H9 (cell line): Measurements from ENCODE around the gene METRNL. TPM values are rescaled to one million over a fixed set of nuclear protein-coding genes. Genes with fewer than 3 reads are reported as not detected.

Source experiments
- DNase-seq: peaks from one replicate; pipeline ENCODE4 v3.0.0-alpha.2; 2017
- H2AFZ ChIP-seq: one replicate; pipeline ENCODE4 v1.6.1; 2013; ENCODE audit warnings: mild to moderate bottlenecking, low read length, control low read depth, moderate library complexity
- H2AK5ac ChIP-seq: 2 replicates; pipeline ENCODE4 v1.6.1; 2013; ENCODE audit warnings: low read length, control low read depth, mixed read lengths; ENCODE audit not compliant: insufficient read length
- H2BK120ac ChIP-seq: one replicate; pipeline ENCODE4 v1.6.1; 2013; ENCODE audit warnings: low read depth, mild to moderate bottlenecking, low read length, control low read depth, inconsistent platforms; ENCODE audit not compliant: poor library complexity, severe bottlenecking
- H2BK12ac ChIP-seq: 2 replicates; pipeline ENCODE4 v1.6.1; 2013; ENCODE audit warnings: low read length, control low read depth, mixed read lengths, low read depth; ENCODE audit not compliant: insufficient read length
- H2BK15ac ChIP-seq: 2 replicates; pipeline ENCODE4 v1.6.1; 2013; ENCODE audit warnings: low read depth, low read length, control low read depth
- H2BK20ac ChIP-seq: one replicate; pipeline ENCODE4 v1.6.1; 2013; ENCODE audit warnings: low read depth, mild to moderate bottlenecking, low read length, control low read depth, inconsistent platforms; ENCODE audit not compliant: poor library complexity, severe bottlenecking
- H2BK5ac ChIP-seq: 2 replicates; pipeline ENCODE4 v1.6.1; 2013; ENCODE audit warnings: low read length, control low read depth, mixed read lengths; ENCODE audit not compliant: insufficient read length
- H3K14ac ChIP-seq: 2 replicates; pipeline ENCODE4 v1.6.1; 2013; ENCODE audit warnings: low read length, control low read depth; ENCODE audit not compliant: insufficient read depth
- H3K18ac ChIP-seq: 2 replicates; pipeline ENCODE4 v1.6.1; 2013; ENCODE audit warnings: low read depth, mild to moderate bottlenecking, mixed read lengths, low read length, control low read depth; ENCODE audit not compliant: insufficient read length
- H3K23ac ChIP-seq: 2 replicates; pipeline ENCODE4 v1.6.1; 2013; ENCODE audit warnings: low read length, control low read depth, mixed read lengths, low read depth; ENCODE audit not compliant: insufficient read length
- H3K23me2 ChIP-seq: 2 replicates; pipeline ENCODE4 v1.6.1; 2013; ENCODE audit warnings: low read depth, mild to moderate bottlenecking, mixed read lengths, low read length, control low read depth; ENCODE audit not compliant: insufficient read length, poor library complexity, severe bottlenecking
- H3K27ac ChIP-seq: 2 replicates; pipeline ENCODE4 v1.5.1; 2013; ENCODE audit warnings: low read length, control low read depth, mixed read lengths, low read depth; ENCODE audit not compliant: insufficient read length
- H3K27me3 ChIP-seq: 2 replicates; pipeline ENCODE4 v1.6.1; 2013; ENCODE audit warnings: low read length, control low read depth, inconsistent platforms; ENCODE audit not compliant: insufficient read depth
- H3K4ac ChIP-seq: 2 replicates; pipeline ENCODE4 v1.6.1; 2013; ENCODE audit warnings: low read depth, mild to moderate bottlenecking, control low read depth, inconsistent platforms, low read length, moderate library complexity
- H3K4me1 ChIP-seq: 2 replicates; pipeline ENCODE4 v1.6.1; 2013; ENCODE audit warnings: low read length, control low read depth, inconsistent platforms; ENCODE audit not compliant: insufficient read depth
- H3K4me2 ChIP-seq: 2 replicates; pipeline ENCODE4 v1.6.1; 2013; ENCODE audit warnings: low read length, control low read depth, mixed read lengths; ENCODE audit not compliant: insufficient read length, insufficient read depth
- H3K56ac ChIP-seq: 2 replicates; pipeline ENCODE4 v1.6.1; 2013; ENCODE audit warnings: low read depth, mild to moderate bottlenecking, mixed read lengths, low read length, control low read depth; ENCODE audit not compliant: insufficient read length
- H3K79me1 ChIP-seq: 2 replicates; pipeline ENCODE4 v1.6.1; 2013; ENCODE audit warnings: low read depth, mild to moderate bottlenecking, moderate library complexity, low read length, control low read depth, inconsistent platforms; ENCODE audit not compliant: insufficient read depth, poor library complexity, severe bottlenecking
- H3K79me2 ChIP-seq: 2 replicates; pipeline ENCODE4 v1.6.1; 2013; ENCODE audit warnings: low read length, control low read depth, inconsistent platforms; ENCODE audit not compliant: insufficient read depth
- H3K9ac ChIP-seq: 2 replicates; pipeline ENCODE4 v1.6.1; 2013; ENCODE audit warnings: low read length, control low read depth, mixed read lengths; ENCODE audit not compliant: insufficient read length; ENCODE audit errors: extremely low read depth
- H3K9me3 ChIP-seq: one replicate; pipeline ENCODE4 v1.6.1; 2013; ENCODE audit warnings: low read depth, low read length, inconsistent platforms; ENCODE audit not compliant: control insufficient read depth
- H3T11ph ChIP-seq: one replicate; pipeline ENCODE4 v1.6.1; 2013; ENCODE audit warnings: mild to moderate bottlenecking, low read length, control low read depth, inconsistent platforms
- H4K20me1 ChIP-seq: one replicate; pipeline ENCODE4 v1.6.1; 2013; ENCODE audit not compliant: control insufficient read depth, insufficient read length, insufficient read depth
- H4K5ac ChIP-seq: 2 replicates; pipeline ENCODE4 v1.6.1; 2013; ENCODE audit warnings: low read depth, mild to moderate bottlenecking, mixed read lengths, low read length, control low read depth; ENCODE audit not compliant: insufficient read length
- H4K8ac ChIP-seq: replicated peaks from 2 replicates; pipeline ENCODE4 v1.6.1; 2013; ENCODE audit warnings: low read length, control low read depth, mixed read lengths, low read depth; ENCODE audit not compliant: insufficient read length
- H4K91ac ChIP-seq: 2 replicates; pipeline ENCODE4 v1.6.1; 2013; ENCODE audit warnings: low read depth, mild to moderate bottlenecking, moderate library complexity, mixed read lengths, low read length, control low read depth; ENCODE audit not compliant: insufficient read length
- H3K27ac Mint-ChIP-seq, 3 experiments: 2 replicates in 2 of 3; 3 replicates in 1 of 3; pipeline ENCODE4 v1.8.0; 2020 to 2021; ENCODE audit warnings: mixed read lengths in 3 of 3, mild to moderate bottlenecking in 1 of 3, moderate library complexity in 1 of 3
- H3K27me3 Mint-ChIP-seq: 2 replicates; pipeline ENCODE4 v1.8.0; 2021; ENCODE audit warnings: low read depth, mild to moderate bottlenecking, moderate library complexity, mixed read lengths
- H3K36me3 Mint-ChIP-seq, 3 experiments: 2 replicates in 2 of 3; 3 replicates in 1 of 3; pipeline ENCODE4 v1.8.0; 2020 to 2021; ENCODE audit warnings: low read depth in 3 of 3, mixed read lengths in 3 of 3; ENCODE audit not compliant: insufficient read depth in 1 of 3
- H3K4me1 Mint-ChIP-seq, 2 experiments: 2 replicates each; pipeline ENCODE4 v1.8.0; 2020; ENCODE audit warnings: mixed read lengths in 2 of 2
- H3K4me3 Mint-ChIP-seq, 2 experiments: 2 replicates in 1 of 2; 3 replicates in 1 of 2; pipeline ENCODE4 v1.8.0; 2020 to 2021; ENCODE audit warnings: mild to moderate bottlenecking in 2 of 2, mixed read lengths in 2 of 2, moderate library complexity in 1 of 2
- H3K9me3 Mint-ChIP-seq, 2 experiments: 2 replicates in 1 of 2; 3 replicates in 1 of 2; pipeline ENCODE4 v1.8.0; 2020; ENCODE audit warnings: mild to moderate bottlenecking in 2 of 2, mixed read lengths in 2 of 2, moderate library complexity in 1 of 2
- CTCF ChIP-seq: fragments of 200-600 bp; sonication (generic); conservative IDR thresholded peaks from 3 replicates; pipeline ENCODE4 v1.8.0; 2021; ENCODE audit warnings: antibody characterized with exemption, mild to moderate bottlenecking
- WGBS: extraction: QIAGEN DNeasy Blood & Tissue Kit; methylation state at CpG from one replicate; pipeline ENCODE4 v1.1.7; 2013; ENCODE audit warnings: missing lambda C conversion rate, low lambda C conversion rate, mixed read lengths; ENCODE audit not compliant: insufficient read length; ENCODE audit errors: extremely low coverage; 5-methylcytosine and 5-hydroxymethylcytosine counted together
- total RNA-seq: library from RNA; stranded (reverse); gene quantifications from 2 replicates; pipeline ENCODE4 v1.2.1, GENCODE V29; 2021

Gene METRNL
- total RNA-seq, 1 experiment from 2014 or later: 21.4 TPM

DNA sequence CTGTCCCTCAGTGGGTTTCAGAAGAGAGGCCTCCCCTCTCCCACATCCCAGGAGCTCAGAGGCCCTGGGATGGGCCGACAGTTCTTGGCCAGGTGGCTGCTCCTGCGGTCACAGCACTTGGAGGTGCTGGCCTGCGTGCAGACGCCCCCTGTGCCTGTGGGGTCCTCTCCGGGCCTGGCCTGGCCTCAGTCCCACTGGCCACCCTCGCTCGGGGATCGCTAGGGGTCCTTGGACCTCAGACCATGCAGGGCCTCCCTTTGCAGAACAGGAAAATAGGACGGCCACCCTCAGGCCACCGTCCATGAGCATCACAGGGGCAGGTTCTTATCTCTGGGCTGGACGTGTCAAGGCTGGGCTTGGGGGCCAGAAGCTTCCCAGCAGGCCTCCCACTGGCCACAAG, 30.0 kb downstream of the METRNL start:
- TF ChIP-seq CTCF: no peak
- peaks cover 6% of the 10 kb centered on the region; the same call in 1 of the 2 replicates for H3K27me3 Mint-ChIP-seq
- H2AK5ac ChIP-seq: no peak overlapping the region
- no peak overlapping the region for H3K56ac ChIP-seq
- no peak overlapping the region for H4K8ac ChIP-seq
- H4K20me1 ChIP-seq: no peaks in the 10 kb centered on the region
- no peak overlapping the region for H2BK12ac ChIP-seq
- no peak overlapping the region for H3K4me3 Mint-ChIP-seq
- no peak overlapping the region for H4K91ac ChIP-seq
- H3K4ac ChIP-seq: no peak overlapping the region
- no CpG with 5 or more reads among the region's 11 CpGs for WGBS
- H3K14ac ChIP-seq: no peak overlapping the region
- H2BK15ac ChIP-seq: no peak overlapping the region
- H3K9me3 ChIP-seq: no peaks in the 10 kb centered on the region
- no peak overlapping the region for H2BK20ac ChIP-seq
- H3K9ac ChIP-seq: no peak overlapping the region
- no peaks in the 10 kb centered on the region for H3K79me1 ChIP-seq
- H2AFZ ChIP-seq: no peak overlapping the region
- H4K5ac ChIP-seq: no peak overlapping the region
- H2BK5ac ChIP-seq: no peak overlapping the region
- H3K4me1 Mint-ChIP-seq: peaks cover 8 to 13% of the 10 kb centered on the region in 2 experiments; a peak in 3 of 4 replicates
- no peak overlapping the region for H3K18ac ChIP-seq
- H3K27ac Mint-ChIP-seq: peak overlapping the region in 1 of 3 experiments; percentile 87; a peak in 1 of 7 replicates
- H3K9me3 Mint-ChIP-seq: peaks cover 2 to 6% of the 10 kb centered on the region in 2 experiments; a peak in 3 of 5 replicates
- no peaks in the 10 kb centered on the region for H3K27me3 ChIP-seq
- no peak overlapping the region for H2BK120ac ChIP-seq
- no peaks in the 10 kb centered on the region for H3K79me2 ChIP-seq
- no peak overlapping the region for H3K27ac ChIP-seq
- no peak overlapping the region for H3K4me2 ChIP-seq
- no peak for DNase-seq
- no peak overlapping the region for H3K23ac ChIP-seq
- no peak overlapping the region for H3T11ph ChIP-seq
- no peaks in the 10 kb centered on the region for H3K4me1 ChIP-seq
- no peaks in the 10 kb centered on the region; a peak in 2 of 7 replicates for H3K36me3 Mint-ChIP-seq
- H3K23me2 ChIP-seq: no peaks in the 10 kb centered on the region
